Neural cell (in vitro differentiated cells): Measurements from ENCODE around the gene CAMK1D. TPM values are rescaled to one million over a fixed set of nuclear protein-coding genes. Genes with fewer than 3 reads are reported as not detected.

Experiments
- H2AFZ ChIP-seq: fragments of 200-600, 300-800 bp; sonication (generic), shearing (Covaris generic); 2 replicates; pipeline ENCODE4 v1.6.0; 2014; ENCODE audit warnings: low read depth, mild to moderate bottlenecking, antibody characterized with exemption, low read length, moderate library complexity
- H3F3A ChIP-seq: fragments of 200-600 bp; shearing (Covaris generic); 2 replicates; pipeline ENCODE4 v1.6.1; 2016; ENCODE audit warnings: mild to moderate bottlenecking, moderate library complexity, mixed read lengths, antibody characterized with exemption, low read length; ENCODE audit not compliant: insufficient read depth, poor library complexity, severe bottlenecking
- H3K27ac ChIP-seq: fragments of 200-600, 300-800 bp; sonication (generic), shearing (Covaris generic); 2 replicates; pipeline ENCODE4 v1.5.1; 2014; ENCODE audit warnings: mild to moderate bottlenecking, low read length, moderate library complexity
- H3K27me3 ChIP-seq: fragments of 300-800, 200-600 bp; sonication (generic), shearing (Covaris generic); 2 replicates; pipeline ENCODE4 v1.6.0; 2014; ENCODE audit warnings: mild to moderate bottlenecking, low read depth, low read length, moderate library complexity; ENCODE audit not compliant: insufficient read depth
- H3K36me3 ChIP-seq: fragments of 300-800, 200-600 bp; sonication (generic), shearing (Covaris generic); 2 replicates; pipeline ENCODE4 v1.5.1; 2014; ENCODE audit warnings: mild to moderate bottlenecking, antibody characterized with exemption, low read length, moderate library complexity; ENCODE audit not compliant: insufficient read depth
- H3K4me2 ChIP-seq: fragments of 300-800, 200-600 bp; sonication (generic), shearing (Covaris generic); 2 replicates; pipeline ENCODE4 v1.6.0; 2014; ENCODE audit warnings: mild to moderate bottlenecking, low read length
- H3K4me3 ChIP-seq: fragments of 300-800, 200-600 bp; sonication (generic), shearing (Covaris generic); 2 replicates; pipeline ENCODE4 v1.5.1; 2014; ENCODE audit warnings: mild to moderate bottlenecking, low read length, moderate library complexity
- H3K79me2 ChIP-seq: fragments of 200-600 bp; shearing (Covaris generic); replicated peaks from 2 replicates; pipeline ENCODE4 v1.6.0; 2014; ENCODE audit warnings: mild to moderate bottlenecking, low read length, moderate library complexity; ENCODE audit not compliant: insufficient read depth
- H3K9ac ChIP-seq: fragments of 300-800, 200-600 bp; sonication (generic), shearing (Covaris generic); 2 replicates; pipeline ENCODE4 v1.6.1; 2016; ENCODE audit warnings: mild to moderate bottlenecking, low read length, mixed read lengths
- H3K9me2 ChIP-seq: fragments of 200-600 bp; shearing (Covaris generic); 2 replicates; pipeline ENCODE4 v1.6.1; 2016; ENCODE audit warnings: mild to moderate bottlenecking, low read length, mixed read lengths; ENCODE audit not compliant: insufficient read depth
- H3K9me3 ChIP-seq: fragments of 200-600, 300-800 bp; sonication (generic), shearing (Covaris generic); 2 replicates; pipeline ENCODE4 v1.6.1; 2016; ENCODE audit warnings: mild to moderate bottlenecking, mixed run types, low read length, moderate library complexity, mixed read lengths
- H4K20me1 ChIP-seq: fragments of 200-600 bp; shearing (Covaris generic); 2 replicates; pipeline ENCODE4 v1.6.1; 2016; ENCODE audit warnings: mild to moderate bottlenecking, mixed run types; ENCODE audit not compliant: insufficient read depth
- EP300 ChIP-seq: fragments of 450-650 bp; conservative IDR thresholded peaks from 2 replicates; pipeline ENCODE4 v1.6.1; 2014; ENCODE audit warnings: antibody characterized with exemption, mild to moderate bottlenecking, moderate library complexity; ENCODE audit not compliant: poor library complexity, severe bottlenecking
- EZH2 ChIP-seq: fragments of 200-600, 300-800 bp; shearing (Covaris generic), sonication (generic); IDR thresholded peaks from 2 replicates; pipeline ENCODE4 v1.6.1; 2014; ENCODE audit warnings: antibody characterized with exemption, low read length, borderline replicate concordance, mild to moderate bottlenecking; ENCODE audit not compliant: insufficient read depth, poor library complexity, severe bottlenecking
- MXI1 ChIP-seq: fragments of 450-650 bp; conservative IDR thresholded peaks from 2 replicates; pipeline ENCODE4 v1.6.1; 2014; ENCODE audit warnings: antibody characterized with exemption, mild to moderate bottlenecking; ENCODE audit not compliant: poor library complexity, severe bottlenecking
- POLR2AphosphoS5 ChIP-seq: IDR thresholded peaks from 2 replicates; pipeline ENCODE4 v1.6.1; 2012
- RAD21 ChIP-seq: fragments of 450-650 bp; conservative IDR thresholded peaks from 2 replicates; pipeline ENCODE4 v1.6.1; 2014; ENCODE audit warnings: antibody characterized with exemption, mild to moderate bottlenecking, moderate library complexity
- SMC3 ChIP-seq: fragments of 450-650 bp; conservative IDR thresholded peaks from 2 replicates; pipeline ENCODE4 v1.6.1; 2014; ENCODE audit warnings: antibody characterized with exemption, mild to moderate bottlenecking, moderate library complexity; ENCODE audit not compliant: poor library complexity
- polyA plus RNA-seq: library from polyadenylated mRNA; depleted of rRNA; stranded (reverse); fragments of >200 nt; gene quantifications from 2 replicates; pipeline ENCODE4 v1.2.3, GENCODE V29; 2014
- TF ChIP-seq, protein P1 (sequence below): fragments of 450-650 bp; IDR thresholded peaks from 2 replicates; pipeline ENCODE4 v1.5.1; 2014; ENCODE audit warnings: antibody characterized with exemption, mild to moderate bottlenecking, moderate library complexity; ENCODE audit not compliant: poor library complexity, severe bottlenecking
- TF ChIP-seq, protein P2 (sequence below): IDR thresholded peaks from 2 replicates; pipeline ENCODE4 v1.6.1; 2012; ENCODE audit warnings: borderline replicate concordance

CAMK1D gene
- polyA plus RNA-seq, 1 donor from 2014 or later: 13.8 TPM

DNA sequence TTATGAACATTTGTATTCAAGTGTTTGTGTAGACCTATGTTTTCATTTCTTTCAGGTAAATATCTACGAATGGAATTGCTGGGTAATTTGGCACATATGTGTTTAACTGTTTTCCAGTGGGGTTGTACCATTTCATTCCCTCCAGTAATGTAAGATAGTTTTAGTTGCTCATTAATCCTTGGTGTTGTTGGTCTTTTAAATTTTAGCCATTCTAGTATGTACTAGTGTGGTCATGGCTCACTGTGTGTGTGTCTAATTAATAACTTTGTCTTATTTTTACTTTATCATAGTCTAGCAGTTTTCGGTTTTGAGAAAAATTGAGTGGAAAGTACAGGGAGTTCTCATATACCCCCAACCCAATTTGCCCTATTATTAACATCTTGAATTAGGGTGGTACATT lies 278.8 kb downstream of the CAMK1D start:
- H3F3A ChIP-seq: no peaks in the 10 kb centered on the region
- H3K27ac ChIP-seq: no peak overlapping the region
- no peaks in the 10 kb centered on the region for H3K27me3 ChIP-seq
- H3K9me2 ChIP-seq: no peaks in the 10 kb centered on the region
- no peaks in the 10 kb centered on the region for H3K36me3 ChIP-seq
- H3K79me2 ChIP-seq: no peaks in the 10 kb centered on the region
- no peaks in the 10 kb centered on the region for H4K20me1 ChIP-seq
- TF ChIP-seq EZH2 (no peak), MXI1 (no peak), EP300 (no peak)
- TF ChIP-seq, protein P1, sequence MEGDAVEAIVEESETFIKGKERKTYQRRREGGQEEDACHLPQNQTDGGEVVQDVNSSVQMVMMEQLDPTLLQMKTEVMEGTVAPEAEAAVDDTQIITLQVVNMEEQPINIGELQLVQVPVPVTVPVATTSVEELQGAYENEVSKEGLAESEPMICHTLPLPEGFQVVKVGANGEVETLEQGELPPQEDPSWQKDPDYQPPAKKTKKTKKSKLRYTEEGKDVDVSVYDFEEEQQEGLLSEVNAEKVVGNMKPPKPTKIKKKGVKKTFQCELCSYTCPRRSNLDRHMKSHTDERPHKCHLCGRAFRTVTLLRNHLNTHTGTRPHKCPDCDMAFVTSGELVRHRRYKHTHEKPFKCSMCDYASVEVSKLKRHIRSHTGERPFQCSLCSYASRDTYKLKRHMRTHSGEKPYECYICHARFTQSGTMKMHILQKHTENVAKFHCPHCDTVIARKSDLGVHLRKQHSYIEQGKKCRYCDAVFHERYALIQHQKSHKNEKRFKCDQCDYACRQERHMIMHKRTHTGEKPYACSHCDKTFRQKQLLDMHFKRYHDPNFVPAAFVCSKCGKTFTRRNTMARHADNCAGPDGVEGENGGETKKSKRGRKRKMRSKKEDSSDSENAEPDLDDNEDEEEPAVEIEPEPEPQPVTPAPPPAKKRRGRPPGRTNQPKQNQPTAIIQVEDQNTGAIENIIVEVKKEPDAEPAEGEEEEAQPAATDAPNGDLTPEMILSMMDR: no peak
- no peaks in the 10 kb centered on the region for H3K9me3 ChIP-seq
- H3K4me3 ChIP-seq: no peak overlapping the region
- H3K9ac ChIP-seq: no peak overlapping the region
- H2AFZ ChIP-seq: no peak overlapping the region
- no peak overlapping the region for H3K4me2 ChIP-seq

DNA sequence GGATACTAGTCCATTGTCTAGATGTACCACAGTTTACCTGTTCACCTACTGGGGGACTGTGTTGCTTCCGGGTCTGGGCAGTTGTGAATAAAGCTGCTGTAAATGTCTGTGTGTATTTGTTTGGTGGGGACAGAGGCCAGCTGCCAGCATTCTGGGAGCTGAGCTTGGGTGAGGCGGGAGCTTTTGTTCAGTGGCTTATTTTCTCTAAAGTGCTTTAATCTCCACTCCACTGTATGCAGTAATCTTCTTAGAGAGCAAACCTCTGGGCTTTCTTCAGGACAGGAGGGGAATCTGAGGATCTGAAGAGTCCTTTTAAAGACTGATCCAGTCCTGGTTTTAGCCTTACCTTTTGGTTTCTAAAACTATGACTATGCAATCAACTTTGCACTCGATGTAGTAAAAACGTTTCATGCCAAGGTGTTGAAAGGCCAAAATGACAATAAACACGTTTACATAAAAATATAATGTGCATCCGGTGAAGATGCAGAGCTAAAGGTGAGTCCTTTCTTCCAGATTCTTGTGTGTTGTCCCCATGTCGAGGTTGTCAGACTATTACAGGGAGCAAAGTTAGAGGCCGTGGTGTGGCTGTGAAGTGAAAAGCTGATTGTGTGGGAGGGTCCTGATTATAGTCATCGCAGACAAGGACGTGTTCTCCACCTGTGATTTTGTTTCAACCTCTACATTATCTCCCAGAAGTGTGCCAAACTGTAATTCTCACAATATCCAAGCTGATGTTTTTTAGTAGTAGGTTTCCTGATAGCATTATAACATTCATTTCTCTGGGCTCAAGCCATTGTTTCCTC lies 279.8 kb downstream of the CAMK1D start:
- no peaks in the 10 kb centered on the region for H3K27me3 ChIP-seq
- H3K9ac ChIP-seq: no peak overlapping the region
- H3K9me2 ChIP-seq: no peaks in the 10 kb centered on the region
- H3K36me3 ChIP-seq: no peaks in the 10 kb centered on the region
- H3K9me3 ChIP-seq: no peaks in the 10 kb centered on the region
- H3K27ac ChIP-seq: no peak overlapping the region
- no peak overlapping the region for H3K4me3 ChIP-seq
- H4K20me1 ChIP-seq: no peaks in the 10 kb centered on the region
- TF ChIP-seq SMC3: no peak
- TF ChIP-seq, protein P2, sequence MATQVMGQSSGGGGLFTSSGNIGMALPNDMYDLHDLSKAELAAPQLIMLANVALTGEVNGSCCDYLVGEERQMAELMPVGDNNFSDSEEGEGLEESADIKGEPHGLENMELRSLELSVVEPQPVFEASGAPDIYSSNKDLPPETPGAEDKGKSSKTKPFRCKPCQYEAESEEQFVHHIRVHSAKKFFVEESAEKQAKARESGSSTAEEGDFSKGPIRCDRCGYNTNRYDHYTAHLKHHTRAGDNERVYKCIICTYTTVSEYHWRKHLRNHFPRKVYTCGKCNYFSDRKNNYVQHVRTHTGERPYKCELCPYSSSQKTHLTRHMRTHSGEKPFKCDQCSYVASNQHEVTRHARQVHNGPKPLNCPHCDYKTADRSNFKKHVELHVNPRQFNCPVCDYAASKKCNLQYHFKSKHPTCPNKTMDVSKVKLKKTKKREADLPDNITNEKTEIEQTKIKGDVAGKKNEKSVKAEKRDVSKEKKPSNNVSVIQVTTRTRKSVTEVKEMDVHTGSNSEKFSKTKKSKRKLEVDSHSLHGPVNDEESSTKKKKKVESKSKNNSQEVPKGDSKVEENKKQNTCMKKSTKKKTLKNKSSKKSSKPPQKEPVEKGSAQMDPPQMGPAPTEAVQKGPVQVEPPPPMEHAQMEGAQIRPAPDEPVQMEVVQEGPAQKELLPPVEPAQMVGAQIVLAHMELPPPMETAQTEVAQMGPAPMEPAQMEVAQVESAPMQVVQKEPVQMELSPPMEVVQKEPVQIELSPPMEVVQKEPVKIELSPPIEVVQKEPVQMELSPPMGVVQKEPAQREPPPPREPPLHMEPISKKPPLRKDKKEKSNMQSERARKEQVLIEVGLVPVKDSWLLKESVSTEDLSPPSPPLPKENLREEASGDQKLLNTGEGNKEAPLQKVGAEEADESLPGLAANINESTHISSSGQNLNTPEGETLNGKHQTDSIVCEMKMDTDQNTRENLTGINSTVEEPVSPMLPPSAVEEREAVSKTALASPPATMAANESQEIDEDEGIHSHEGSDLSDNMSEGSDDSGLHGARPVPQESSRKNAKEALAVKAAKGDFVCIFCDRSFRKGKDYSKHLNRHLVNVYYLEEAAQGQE: no peak
- TF ChIP-seq RAD21: no peak
- no peak for TF ChIP-seq EZH2
- no peak for TF ChIP-seq POLR2AphosphoS5
- TF ChIP-seq EP300: no peak
- no peak overlapping the region for H2AFZ ChIP-seq
- no peaks in the 10 kb centered on the region for H3K79me2 ChIP-seq
- H3K4me2 ChIP-seq: no peak overlapping the region
- H3F3A ChIP-seq: no peaks in the 10 kb centered on the region
